Subcutaneous adipose tissue (tissue), 4 donors: ENCODE data around the gene SERPINB8. TPM values are rescaled to one million over a fixed set of nuclear protein-coding genes. Genes with fewer than 3 reads are reported as not detected.

Experiments
- CTCF ChIP-seq: fragments of 450-650 bp; IDR thresholded peaks from one replicate; pipeline ENCODE4 v1.5.1; 2016; ENCODE audit warnings: low read depth, mild to moderate bottlenecking, control low read depth, antibody characterized with exemption, moderate library complexity
- total RNA-seq, 4 donors: library from RNA; depleted of rRNA; stranded (reverse); fragments of >200 nt; gene quantifications; one replicate each; pipeline ENCODE4 v1.1.0, GENCODE V29; 2016

Gene SERPINB8
- total RNA-seq, 4 donors from 2014 or later: 8.7 to 22.5 (median 20.1) TPM

- no peak for TF ChIP-seq CTCF
These were observed 32.9 kb upstream of the SERPINB8 start for GRCh38 chr18:63936932-63937393.

GRCh38 chr18:63940008-63940407 is 29.9 kb upstream of the SERPINB8 start:
- no peak for TF ChIP-seq CTCF

GRCh38 chr18:63947051-63947790 is 22.7 kb upstream of the SERPINB8 start:
- TF ChIP-seq CTCF: no peak

GRCh38 chr18:63949068-63949737 is 20.7 kb upstream of the SERPINB8 start, which contains the start of gene HMSD:
Gene HMSD, plus strand, starts transcription at chr18:63949301. Its CDS starts 4,155 bp downstream, at chr18:63953456.
- TF ChIP-seq CTCF: no peak

GRCh38 chr18:63951302-63951705 is 18.6 kb upstream of the SERPINB8 start:
- no peak for TF ChIP-seq CTCF

GRCh38 chr18:63953811-63954210 is 16.1 kb upstream of the SERPINB8 start:
- TF ChIP-seq CTCF: no peak

GRCh38 chr18:63956755-63957154 is 13.1 kb upstream of the SERPINB8 start:
- TF ChIP-seq CTCF: no peak
